H9 (cell line): ENCODE measurements around the gene NOS1AP. TPM values are rescaled to one million over a fixed set of nuclear protein-coding genes. Genes with fewer than 3 reads are reported as not detected.

ENCODE experiments used
- DNase-seq: peaks from one replicate; pipeline ENCODE4 v3.0.0-alpha.2; 2017
- H2AFZ ChIP-seq: one replicate; pipeline ENCODE4 v1.6.1; 2013; ENCODE audit warnings: mild to moderate bottlenecking, low read length, control low read depth, moderate library complexity
- H2AK5ac ChIP-seq: 2 replicates; pipeline ENCODE4 v1.6.1; 2013; ENCODE audit warnings: low read length, control low read depth, mixed read lengths; ENCODE audit not compliant: insufficient read length
- H2BK120ac ChIP-seq: one replicate; pipeline ENCODE4 v1.6.1; 2013; ENCODE audit warnings: low read depth, mild to moderate bottlenecking, low read length, control low read depth, inconsistent platforms; ENCODE audit not compliant: poor library complexity, severe bottlenecking
- H2BK12ac ChIP-seq: 2 replicates; pipeline ENCODE4 v1.6.1; 2013; ENCODE audit warnings: low read length, control low read depth, mixed read lengths, low read depth; ENCODE audit not compliant: insufficient read length
- H2BK15ac ChIP-seq: 2 replicates; pipeline ENCODE4 v1.6.1; 2013; ENCODE audit warnings: low read depth, low read length, control low read depth
- H2BK20ac ChIP-seq: one replicate; pipeline ENCODE4 v1.6.1; 2013; ENCODE audit warnings: low read depth, mild to moderate bottlenecking, low read length, control low read depth, inconsistent platforms; ENCODE audit not compliant: poor library complexity, severe bottlenecking
- H2BK5ac ChIP-seq: 2 replicates; pipeline ENCODE4 v1.6.1; 2013; ENCODE audit warnings: low read length, control low read depth, mixed read lengths; ENCODE audit not compliant: insufficient read length
- H3K14ac ChIP-seq: 2 replicates; pipeline ENCODE4 v1.6.1; 2013; ENCODE audit warnings: low read length, control low read depth; ENCODE audit not compliant: insufficient read depth
- H3K18ac ChIP-seq: 2 replicates; pipeline ENCODE4 v1.6.1; 2013; ENCODE audit warnings: low read depth, mild to moderate bottlenecking, mixed read lengths, low read length, control low read depth; ENCODE audit not compliant: insufficient read length
- H3K23ac ChIP-seq: 2 replicates; pipeline ENCODE4 v1.6.1; 2013; ENCODE audit warnings: low read length, control low read depth, mixed read lengths, low read depth; ENCODE audit not compliant: insufficient read length
- H3K23me2 ChIP-seq: 2 replicates; pipeline ENCODE4 v1.6.1; 2013; ENCODE audit warnings: low read depth, mild to moderate bottlenecking, mixed read lengths, low read length, control low read depth; ENCODE audit not compliant: insufficient read length, poor library complexity, severe bottlenecking
- H3K27ac ChIP-seq: 2 replicates; pipeline ENCODE4 v1.5.1; 2013; ENCODE audit warnings: low read length, control low read depth, mixed read lengths, low read depth; ENCODE audit not compliant: insufficient read length
- H3K27me3 ChIP-seq: 2 replicates; pipeline ENCODE4 v1.6.1; 2013; ENCODE audit warnings: low read length, control low read depth, inconsistent platforms; ENCODE audit not compliant: insufficient read depth
- H3K4ac ChIP-seq: 2 replicates; pipeline ENCODE4 v1.6.1; 2013; ENCODE audit warnings: low read depth, mild to moderate bottlenecking, control low read depth, inconsistent platforms, low read length, moderate library complexity
- H3K4me1 ChIP-seq: 2 replicates; pipeline ENCODE4 v1.6.1; 2013; ENCODE audit warnings: low read length, control low read depth, inconsistent platforms; ENCODE audit not compliant: insufficient read depth
- H3K4me2 ChIP-seq: 2 replicates; pipeline ENCODE4 v1.6.1; 2013; ENCODE audit warnings: low read length, control low read depth, mixed read lengths; ENCODE audit not compliant: insufficient read length, insufficient read depth
- H3K56ac ChIP-seq: 2 replicates; pipeline ENCODE4 v1.6.1; 2013; ENCODE audit warnings: low read depth, mild to moderate bottlenecking, mixed read lengths, low read length, control low read depth; ENCODE audit not compliant: insufficient read length
- H3K79me1 ChIP-seq: 2 replicates; pipeline ENCODE4 v1.6.1; 2013; ENCODE audit warnings: low read depth, mild to moderate bottlenecking, moderate library complexity, low read length, control low read depth, inconsistent platforms; ENCODE audit not compliant: insufficient read depth, poor library complexity, severe bottlenecking
- H3K79me2 ChIP-seq: 2 replicates; pipeline ENCODE4 v1.6.1; 2013; ENCODE audit warnings: low read length, control low read depth, inconsistent platforms; ENCODE audit not compliant: insufficient read depth
- H3K9ac ChIP-seq: 2 replicates; pipeline ENCODE4 v1.6.1; 2013; ENCODE audit warnings: low read length, control low read depth, mixed read lengths; ENCODE audit not compliant: insufficient read length; ENCODE audit errors: extremely low read depth
- H3K9me3 ChIP-seq: one replicate; pipeline ENCODE4 v1.6.1; 2013; ENCODE audit warnings: low read depth, low read length, inconsistent platforms; ENCODE audit not compliant: control insufficient read depth
- H3T11ph ChIP-seq: one replicate; pipeline ENCODE4 v1.6.1; 2013; ENCODE audit warnings: mild to moderate bottlenecking, low read length, control low read depth, inconsistent platforms
- H4K20me1 ChIP-seq: one replicate; pipeline ENCODE4 v1.6.1; 2013; ENCODE audit not compliant: control insufficient read depth, insufficient read length, insufficient read depth
- H4K5ac ChIP-seq: 2 replicates; pipeline ENCODE4 v1.6.1; 2013; ENCODE audit warnings: low read depth, mild to moderate bottlenecking, mixed read lengths, low read length, control low read depth; ENCODE audit not compliant: insufficient read length
- H4K8ac ChIP-seq: replicated peaks from 2 replicates; pipeline ENCODE4 v1.6.1; 2013; ENCODE audit warnings: low read length, control low read depth, mixed read lengths, low read depth; ENCODE audit not compliant: insufficient read length
- H4K91ac ChIP-seq: 2 replicates; pipeline ENCODE4 v1.6.1; 2013; ENCODE audit warnings: low read depth, mild to moderate bottlenecking, moderate library complexity, mixed read lengths, low read length, control low read depth; ENCODE audit not compliant: insufficient read length
- H3K27ac Mint-ChIP-seq, 3 experiments: 2 replicates in 2 of 3; 3 replicates in 1 of 3; pipeline ENCODE4 v1.8.0; 2020 to 2021; ENCODE audit warnings: mixed read lengths in 3 of 3, mild to moderate bottlenecking in 1 of 3, moderate library complexity in 1 of 3
- H3K27me3 Mint-ChIP-seq: 2 replicates; pipeline ENCODE4 v1.8.0; 2021; ENCODE audit warnings: low read depth, mild to moderate bottlenecking, moderate library complexity, mixed read lengths
- H3K36me3 Mint-ChIP-seq, 3 experiments: 2 replicates in 2 of 3; 3 replicates in 1 of 3; pipeline ENCODE4 v1.8.0; 2020 to 2021; ENCODE audit warnings: low read depth in 3 of 3, mixed read lengths in 3 of 3; ENCODE audit not compliant: insufficient read depth in 1 of 3
- H3K4me1 Mint-ChIP-seq, 2 experiments: 2 replicates each; pipeline ENCODE4 v1.8.0; 2020; ENCODE audit warnings: mixed read lengths in 2 of 2
- H3K4me3 Mint-ChIP-seq, 2 experiments: 2 replicates in 1 of 2; 3 replicates in 1 of 2; pipeline ENCODE4 v1.8.0; 2020 to 2021; ENCODE audit warnings: mild to moderate bottlenecking in 2 of 2, mixed read lengths in 2 of 2, moderate library complexity in 1 of 2
- H3K9me3 Mint-ChIP-seq, 2 experiments: 2 replicates in 1 of 2; 3 replicates in 1 of 2; pipeline ENCODE4 v1.8.0; 2020; ENCODE audit warnings: mild to moderate bottlenecking in 2 of 2, mixed read lengths in 2 of 2, moderate library complexity in 1 of 2
- CTCF ChIP-seq: fragments of 200-600 bp; sonication (generic); conservative IDR thresholded peaks from 3 replicates; pipeline ENCODE4 v1.8.0; 2021; ENCODE audit warnings: antibody characterized with exemption, mild to moderate bottlenecking
- WGBS: extraction: QIAGEN DNeasy Blood & Tissue Kit; methylation state at CpG from one replicate; pipeline ENCODE4 v1.1.7; 2013; ENCODE audit warnings: missing lambda C conversion rate, low lambda C conversion rate, mixed read lengths; ENCODE audit not compliant: insufficient read length; ENCODE audit errors: extremely low coverage; 5-methylcytosine and 5-hydroxymethylcytosine counted together
- total RNA-seq: library from RNA; stranded (reverse); gene quantifications from 2 replicates; pipeline ENCODE4 v1.2.1, GENCODE V29; 2021

The NOS1AP gene
- total RNA-seq, 1 experiment from 2014 or later = 8.4 TPM

DNA sequence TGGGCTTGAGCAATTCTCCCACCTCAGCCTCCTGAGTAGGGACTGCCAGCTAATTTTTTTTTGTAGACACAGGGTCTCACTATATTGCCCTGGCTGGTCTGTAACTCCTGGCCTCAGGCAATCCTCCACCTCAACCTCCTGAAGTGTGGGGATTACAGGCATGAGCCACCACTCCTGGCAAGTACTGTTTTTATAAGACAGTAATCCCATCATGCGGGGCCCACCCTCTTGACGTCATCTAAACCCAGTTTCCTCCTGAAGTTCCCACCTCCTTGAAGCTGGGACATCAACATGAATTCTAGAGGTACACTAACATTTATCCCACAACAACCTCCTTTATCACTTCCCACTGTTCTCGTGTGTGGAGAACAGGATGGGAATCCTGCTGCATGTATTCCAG is 202.5 kb downstream of the NOS1AP start:
- Histone ChIP-seq H3K79me2 (no peaks in the 10 kb centered on the region), H2AFZ (no peak overlapping the region), H3K14ac (no peak overlapping the region), H3K9me3 (no peaks in the 10 kb centered on the region), H2BK5ac (no peak overlapping the region), H4K20me1 (no peaks in the 10 kb centered on the region), H3K23me2 (no peaks in the 10 kb centered on the region), H2BK15ac (no peak overlapping the region), H4K5ac (no peak overlapping the region), H3K27ac (no peak overlapping the region), H3K4ac (no peak overlapping the region), H4K8ac (no peak overlapping the region), H2BK20ac (no peak overlapping the region), H3K56ac (no peak overlapping the region), H3K4me1 (0 out of 2 replicates have a peak, but pooled peaks cover 2% of the 10 kb centered on the region), H4K91ac (no peak overlapping the region), H2BK120ac (no peak overlapping the region), H3K18ac (no peak overlapping the region), H3K79me1 (no peaks in the 10 kb centered on the region), H2BK12ac (no peak overlapping the region), H2AK5ac (no peak overlapping the region), H3T11ph (no peak overlapping the region), H3K23ac (no peak overlapping the region), H3K27me3 (no peaks in the 10 kb centered on the region), H3K4me2 (no peak overlapping the region), H3K9ac (no peak overlapping the region)
- H3K4me1 Mint-ChIP-seq = peaks cover 2 to 14% of the 10 kb centered on the region in 2 experiments
- H3K9me3 Mint-ChIP-seq = no peaks in the 10 kb centered on the region
- peaks cover 0 to 2% (median 0%) of the 10 kb centered on the region in 3 experiments; a peak in 1 of 7 replicates for H3K36me3 Mint-ChIP-seq
- H3K4me3 Mint-ChIP-seq = no peak overlapping the region
- no peak overlapping the region; a peak in 1 of 7 replicates for H3K27ac Mint-ChIP-seq
- WGBS = no CpG with 5 or more reads among the region's 3 CpGs
- no peak for DNase-seq
- TF ChIP-seq CTCF = no peak
- H3K27me3 Mint-ChIP-seq = no peaks in the 10 kb centered on the region
